Panc1 (cell line): Measurements from ENCODE around the gene BICD1. TPM values are rescaled to one million over a fixed set of nuclear protein-coding genes. Genes with fewer than 3 reads are reported as not detected.

Experiments used
- ATAC-seq: fragments of 200-7000 bp; cut with Tn5 transposase; 2 replicates; pipeline ENCODE4 v1.9.1; 2020; ENCODE audit warnings: mild to moderate bottlenecking, moderate library complexity
- BruUV-seq: library from RNA; stranded (reverse); fragments of 400-500 nt; replicated peaks from 2 replicates; lab custom pipeline; 2021; lab: Mats Ljungman, UMichigan
- CTCF ChIA-PET: fragments of 300-600 bp; sonication (Branson Sonifier 250); formaldehyde crosslinking; loops from one replicate; lab custom pipeline; 2022; ENCODE audit warnings: antibody characterized with exemption; lab: Charles Lee
- POLR2A ChIA-PET: fragments of 300-600 bp; sonication (Branson Sonifier 250); formaldehyde crosslinking; loops from one replicate; lab custom pipeline; 2022; ENCODE audit warnings: antibody characterized with exemption; lab: Charles Lee
- DNase-seq: peaks from one replicate; pipeline ENCODE4 v3.0.0-alpha.2; 2010; ENCODE audit warnings: low read depth, low spot score
- H3K27ac ChIP-seq: 2 replicates; pipeline ENCODE4 v1.5.1; 2011; ENCODE audit warnings: mild to moderate bottlenecking, low read length, inconsistent platforms
- H3K27me3 ChIP-seq: fragments of 200-500 bp; sonication (Bioruptor generic); 2 replicates; pipeline ENCODE4 v1.6.0; 2014; ENCODE audit warnings: low read length, inconsistent platforms; ENCODE audit not compliant: control insufficient read depth, insufficient read depth
- H3K36me3 ChIP-seq: fragments of 200-500 bp; sonication (Bioruptor generic); 2 replicates; pipeline ENCODE4 v1.5.1; 2014; ENCODE audit warnings: inconsistent platforms, mild to moderate bottlenecking, low read length, moderate library complexity; ENCODE audit not compliant: control insufficient read depth, insufficient read depth
- H3K4me1 ChIP-seq: 2 replicates; pipeline ENCODE4 v1.5.1; 2011; ENCODE audit warnings: inconsistent platforms, mild to moderate bottlenecking, low read length, moderate library complexity; ENCODE audit not compliant: control insufficient read depth, insufficient read depth
- H3K4me3 ChIP-seq, 2 experiments: 2 replicates each; pipeline ENCODE4 v1.5.1; 2011 to 2012; ENCODE audit warnings: low read depth in 2 of 2, low read length in 2 of 2, mild to moderate bottlenecking in 2 of 2, inconsistent platforms in 1 of 2, moderate library complexity in 1 of 2
- H3K9me3 ChIP-seq: fragments of 200-500 bp; sonication (Bioruptor generic); 2 replicates; pipeline ENCODE4 v1.5.1; 2014; ENCODE audit warnings: low read depth, mild to moderate bottlenecking, inconsistent platforms, low read length, moderate library complexity; ENCODE audit not compliant: control insufficient read depth, insufficient read depth
- CTCF ChIP-seq: fragments of 450-650 bp; IDR thresholded peaks from 2 replicates; pipeline ENCODE4 v1.5.1; 2017; ENCODE audit warnings: mild to moderate bottlenecking
- POLR2AphosphoS5 ChIP-seq: IDR thresholded peaks from 2 replicates; pipeline ENCODE4 v1.6.1; 2012; ENCODE audit warnings: mild to moderate bottlenecking, low read depth, low read length, moderate library complexity
- REST ChIP-seq, 2 experiments: IDR thresholded peaks; 2 replicates each; pipeline ENCODE4 v1.6.1; 2011 to 2012; ENCODE audit warnings: low read depth in 2 of 2, control low read depth in 1 of 2, low read length in 1 of 2, mild to moderate bottlenecking in 1 of 2, moderate library complexity in 1 of 2; ENCODE audit not compliant: insufficient read depth in 1 of 2
- SIN3A ChIP-seq: IDR thresholded peaks from 2 replicates; pipeline ENCODE4 v1.6.1; 2012; ENCODE audit warnings: low read depth, mild to moderate bottlenecking, low read length, moderate library complexity, borderline replicate concordance; ENCODE audit not compliant: insufficient read depth
- TCF7L2 ChIP-seq: IDR thresholded peaks from 2 replicates; pipeline ENCODE4 v1.6.1; 2011; ENCODE audit warnings: mild to moderate bottlenecking, low read depth, low read length, inconsistent platforms
- in situ Hi-C: cut with HindIII; loops from 2 replicates; pipeline ENCODE4 v1.10.0; 2016; ENCODE audit warnings: low sequenced_read_pairs, low pct_unique_long_range_greater_than_20kb
- intact Hi-C: fragments of 100-400 bp; cut with micrococcal nuclease; formaldehyde crosslinking; loops from one replicate; pipeline ENCODE4 v1.10.0; 2022; ENCODE audit not compliant: unreplicated experiment
- total RNA-seq: library from RNA; stranded (reverse); gene quantifications from one replicate; pipeline ENCODE4 v1.2.1, GENCODE V29; 2021; ENCODE audit not compliant: unreplicated experiment

The BICD1 gene
- total RNA-seq, 1 experiment from 2014 or later, result 40.0 TPM

DNA sequence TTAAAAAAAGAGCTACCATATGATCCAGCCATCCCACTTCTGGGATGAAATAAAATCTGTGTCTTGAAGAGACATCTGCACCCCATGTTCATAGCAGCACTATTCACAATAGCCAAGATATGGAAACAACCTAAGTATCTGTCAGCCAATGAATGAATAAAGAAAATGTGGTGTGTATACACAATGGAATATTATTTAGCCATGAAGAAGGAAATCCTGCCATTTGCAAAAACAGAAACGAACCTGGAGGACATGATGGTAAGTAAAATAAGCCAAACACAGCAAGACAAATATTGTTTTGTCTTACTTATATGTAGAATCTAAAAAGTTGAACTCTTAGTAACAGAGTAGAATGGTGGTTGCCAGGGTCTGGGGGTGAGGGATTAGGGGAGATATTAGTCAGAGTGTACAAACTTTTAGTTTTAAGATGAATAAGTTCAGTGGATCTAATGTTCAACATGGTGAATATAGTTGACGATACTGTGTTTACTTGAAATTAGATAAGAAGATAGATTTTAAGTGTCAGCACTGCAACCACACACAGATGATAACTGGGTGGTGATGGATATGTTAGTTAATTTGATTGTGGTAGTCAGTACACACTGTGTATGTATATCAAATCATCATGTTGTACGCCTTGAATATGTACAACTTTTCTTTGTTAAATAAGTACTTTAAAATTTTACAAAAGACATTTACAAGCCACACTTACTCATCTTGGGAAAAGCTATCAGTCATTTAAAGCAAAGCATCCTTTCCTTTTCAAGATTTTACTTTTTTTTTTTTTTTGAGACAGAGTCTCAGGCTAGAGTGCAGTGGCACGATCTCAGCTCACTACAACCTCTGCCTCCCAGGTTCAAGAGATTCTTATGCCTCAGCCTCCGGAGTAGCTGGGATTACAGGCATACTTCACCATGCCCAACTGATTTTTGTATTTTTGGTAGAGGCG, 89.9 kb downstream of the BICD1 start:
- no peak overlapping the region for H3K27ac ChIP-seq
- no peaks in the 10 kb centered on the region for H3K4me1 ChIP-seq

More for the DNA sequence above, 89.9 kb downstream of the BICD1 start:
- Histone ChIP-seq H3K27me3 (no peaks in the 10 kb centered on the region), H3K36me3 (no peaks in the 10 kb centered on the region), H3K4me3 (no peak overlapping the region), H3K9me3 (peaks cover 8% of the 10 kb centered on the region; the same call in 1 of the 2 replicates)
- in situ Hi-C loops (no loop called here), intact Hi-C loops (no loop called here)
- no peak for ATAC-seq
- no TSS peak for BruUV-seq
- DNase-seq, result no peak
- ChIA-PET CTCF (interaction anchor here (1.2 kb wide), 1 partner anchor 544 kb away, joined by 10 read pairs; no protein-coding TSS in a partner anchor), POLR2A (no interaction called here)
- TF ChIP-seq SIN3A (no peak), TCF7L2 (no peak), REST (IDR thresholded peaks at IDR 0.05; ENCODE audit: insufficient read depth in 1 of 2, low read depth in 2 of 2, low read length in 1 of 2) (no peak), CTCF (no peak), POLR2AphosphoS5 (no peak)
